Prostate gland (tissue), 2 donors: ENCODE results near the gene FBXO17.

Experiments used
- CTCF ChIP-seq, 4 experiments: fragments of 200-600 bp in 2 of 4; fragments of 450-650 bp in 2 of 4; sonication (generic) in 2 of 4; IDR thresholded peaks; 1 replicate in 3 of 4; 2 replicates in 1 of 4; pipeline ENCODE4 v1.5.1; 2016 to 2019; ENCODE audit warnings: antibody characterized with exemption in 4 of 4, mild to moderate bottlenecking in 2 of 4, moderate library complexity in 2 of 4
- POLR2A ChIP-seq: fragments of 450-650 bp; IDR thresholded peaks from one replicate; pipeline ENCODE4 v1.6.1; 2016; ENCODE audit warnings: antibody characterized with exemption, mild to moderate bottlenecking
- POLR2AphosphoS5 ChIP-seq: sonication (generic); formaldehyde crosslinking; IDR thresholded peaks from one replicate; pipeline ENCODE4 v1.6.1; 2017; ENCODE audit warnings: antibody characterized with exemption

- TF ChIP-seq CTCF (IDR thresholded peaks at IDR 0.05) (no peak), POLR2AphosphoS5 (no peak), POLR2A (no peak)
Observed at GRCh38 chr19:38990949-38991697, 15.6 kb upstream of the FBXO17 start.
